SK-N-SH treated with all-trans-retinoic acid at 6 μM for 48 hours (cell line): ENCODE data around the gene TCEAL1.

Experiments used
- ATAC-seq: fragments of 200-7000 bp; cut with Tn5 transposase; 3 replicates; pipeline ENCODE4 v1.9.1; 2020; ENCODE audit warnings: mild to moderate bottlenecking, moderate library complexity
- ARNTL ChIP-seq: fragments of 450-650 bp; formaldehyde crosslinking; IDR thresholded peaks from 2 replicates; pipeline ENCODE4 v1.5.0; 2020; ENCODE audit warnings: low read depth, mild to moderate bottlenecking, moderate library complexity, borderline replicate concordance
- BACH2 ChIP-seq: fragments of 250-450 bp; sonication (Bioruptor Pico); IDR thresholded peaks from 2 replicates; pipeline ENCODE4 v1.9.0; 2021; ENCODE audit warnings: mild to moderate bottlenecking, borderline replicate concordance
- CSDC2 ChIP-seq: fragments of 250-450 bp; sonication (Bioruptor Pico); IDR thresholded peaks from 2 replicates; pipeline ENCODE4 v1.5.0; 2020; ENCODE audit warnings: mild to moderate bottlenecking, moderate library complexity
- ESRRG ChIP-seq: fragments of 250-450 bp; sonication (Bioruptor Pico); IDR thresholded peaks from 2 replicates; pipeline ENCODE4 v1.6.1; 2021; ENCODE audit warnings: mild to moderate bottlenecking
- GLIS3 ChIP-seq: fragments of 250-450 bp; sonication (Bioruptor Pico); IDR thresholded peaks from 2 replicates; pipeline ENCODE4 v1.5.0; 2020; ENCODE audit warnings: mild to moderate bottlenecking, moderate library complexity
- ISL1 ChIP-seq: fragments of 250-450 bp; sonication (Bioruptor Pico); IDR thresholded peaks from 2 replicates; pipeline ENCODE4 v2.1.2; 2022; ENCODE audit warnings: mild to moderate bottlenecking, moderate library complexity
- OSR1 ChIP-seq: fragments of 250-450 bp; sonication (Bioruptor Pico); IDR thresholded peaks from 2 replicates; pipeline ENCODE4 v1.8.0; 2022; ENCODE audit warnings: moderate library complexity, mild to moderate bottlenecking, inconsistent platforms
- PPARA ChIP-seq: fragments of 250-450 bp; sonication (Bioruptor Pico); IDR thresholded peaks from 2 replicates; pipeline ENCODE4 v1.5.0; 2020; ENCODE audit warnings: mild to moderate bottlenecking, borderline replicate concordance
- RARB ChIP-seq: fragments of 250-450 bp; sonication (Bioruptor Pico); IDR thresholded peaks from 2 replicates; pipeline ENCODE4 v1.8.0; 2021; ENCODE audit warnings: mild to moderate bottlenecking, moderate library complexity
- SNAI2 ChIP-seq: fragments of 250-450 bp; sonication (Bioruptor Pico); IDR thresholded peaks from 2 replicates; pipeline ENCODE4 v1.5.0; 2020; ENCODE audit warnings: mild to moderate bottlenecking, moderate library complexity
- TCF4 ChIP-seq: fragments of 250-450 bp; sonication (Bioruptor Pico); IDR thresholded peaks from 2 replicates; pipeline ENCODE4 v1.8.0; 2021; ENCODE audit warnings: mild to moderate bottlenecking, moderate library complexity, borderline replicate concordance
- TOX ChIP-seq: fragments of 250-450 bp; sonication (Bioruptor Pico); IDR thresholded peaks from 2 replicates; pipeline ENCODE4 v1.8.0; 2021; ENCODE audit warnings: mild to moderate bottlenecking, moderate library complexity, borderline replicate concordance
- ZC3H10 ChIP-seq: fragments of 250-450 bp; sonication (Bioruptor Pico); IDR thresholded peaks from 2 replicates; pipeline ENCODE4 v1.5.1; 2021; ENCODE audit warnings: mild to moderate bottlenecking, moderate library complexity
- ZFP3 ChIP-seq: fragments of 250-450 bp; sonication (Bioruptor Pico); IDR thresholded peaks from 2 replicates; pipeline ENCODE4 v1.5.0; 2020; ENCODE audit warnings: mild to moderate bottlenecking, moderate library complexity
- ZFP30 ChIP-seq: fragments of 450-650 bp; formaldehyde crosslinking; IDR thresholded peaks from 2 replicates; pipeline ENCODE4 v1.5.0; 2022; ENCODE audit warnings: mild to moderate bottlenecking, moderate library complexity
- ZNF565 ChIP-seq: fragments of 450-650 bp; formaldehyde crosslinking; conservative IDR thresholded peaks from 2 replicates; pipeline ENCODE4 v1.5.0; 2020; ENCODE audit warnings: low read depth, mild to moderate bottlenecking, moderate library complexity
- ZNF70 ChIP-seq: fragments of 450-650 bp; formaldehyde crosslinking; IDR thresholded peaks from 2 replicates; pipeline ENCODE4 v1.5.0; 2020; ENCODE audit warnings: mild to moderate bottlenecking, moderate library complexity
- ZNF8 ChIP-seq: fragments of 450-650 bp; formaldehyde crosslinking; IDR thresholded peaks from 2 replicates; pipeline ENCODE4 v1.5.0; 2020; ENCODE audit warnings: mild to moderate bottlenecking, moderate library complexity
- TF ChIP-seq, protein P1 (sequence below): fragments of 250-450 bp; sonication (Bioruptor Pico); IDR thresholded peaks from 2 replicates; pipeline ENCODE4 v1.5.0; 2020; ENCODE audit warnings: mild to moderate bottlenecking, moderate library complexity
- TF ChIP-seq, protein P2 (sequence below): fragments of 250-450 bp; sonication (Bioruptor Pico); IDR thresholded peaks from 2 replicates; pipeline ENCODE4 v1.8.0; 2020; ENCODE audit warnings: mild to moderate bottlenecking, moderate library complexity, borderline replicate concordance
- TF ChIP-seq, protein P3 (sequence below): fragments of 250-450 bp; sonication (Bioruptor Pico); IDR thresholded peaks from 2 replicates; pipeline ENCODE4 v1.5.1; 2021; ENCODE audit warnings: mild to moderate bottlenecking, moderate library complexity
- TF ChIP-seq, protein P4 (sequence below): fragments of 250-450 bp; sonication (Bioruptor Pico); IDR thresholded peaks from 2 replicates; pipeline ENCODE4 v1.8.0; 2021; ENCODE audit warnings: low read depth, mild to moderate bottlenecking, moderate library complexity, borderline replicate concordance
- TF ChIP-seq, protein P5 (sequence below): fragments of 250-450 bp; sonication (Bioruptor Pico); IDR thresholded peaks from 2 replicates; pipeline ENCODE4 v1.5.1; 2020; ENCODE audit warnings: low read depth, mild to moderate bottlenecking, moderate library complexity

TCEAL1 gene

DNA sequence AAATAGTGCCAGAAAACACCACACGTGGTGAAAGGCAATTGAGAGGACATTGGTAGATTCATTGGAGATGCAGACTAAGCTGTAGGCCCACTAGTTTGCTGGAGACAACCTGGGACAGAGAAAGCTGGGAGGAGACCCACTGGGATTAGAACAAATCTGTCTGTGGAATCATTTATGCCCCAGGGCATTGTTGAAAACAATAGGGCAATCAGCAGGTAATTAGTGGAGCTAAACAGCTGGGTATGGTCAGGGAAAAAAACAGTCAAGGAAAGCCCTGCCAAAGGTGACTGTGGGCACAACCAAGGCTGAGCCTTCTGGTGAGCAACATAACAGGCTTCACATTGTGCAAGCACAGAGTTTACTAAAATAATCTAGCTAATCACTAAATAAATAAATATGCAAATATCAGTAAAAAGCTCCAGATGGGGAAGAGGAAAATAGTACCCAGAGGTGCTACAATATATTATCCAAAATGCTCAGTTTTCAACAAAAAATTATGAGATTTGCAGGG, 12.0 kb upstream of the TCEAL1 start (continued):
- TF ChIP-seq, protein P1, sequence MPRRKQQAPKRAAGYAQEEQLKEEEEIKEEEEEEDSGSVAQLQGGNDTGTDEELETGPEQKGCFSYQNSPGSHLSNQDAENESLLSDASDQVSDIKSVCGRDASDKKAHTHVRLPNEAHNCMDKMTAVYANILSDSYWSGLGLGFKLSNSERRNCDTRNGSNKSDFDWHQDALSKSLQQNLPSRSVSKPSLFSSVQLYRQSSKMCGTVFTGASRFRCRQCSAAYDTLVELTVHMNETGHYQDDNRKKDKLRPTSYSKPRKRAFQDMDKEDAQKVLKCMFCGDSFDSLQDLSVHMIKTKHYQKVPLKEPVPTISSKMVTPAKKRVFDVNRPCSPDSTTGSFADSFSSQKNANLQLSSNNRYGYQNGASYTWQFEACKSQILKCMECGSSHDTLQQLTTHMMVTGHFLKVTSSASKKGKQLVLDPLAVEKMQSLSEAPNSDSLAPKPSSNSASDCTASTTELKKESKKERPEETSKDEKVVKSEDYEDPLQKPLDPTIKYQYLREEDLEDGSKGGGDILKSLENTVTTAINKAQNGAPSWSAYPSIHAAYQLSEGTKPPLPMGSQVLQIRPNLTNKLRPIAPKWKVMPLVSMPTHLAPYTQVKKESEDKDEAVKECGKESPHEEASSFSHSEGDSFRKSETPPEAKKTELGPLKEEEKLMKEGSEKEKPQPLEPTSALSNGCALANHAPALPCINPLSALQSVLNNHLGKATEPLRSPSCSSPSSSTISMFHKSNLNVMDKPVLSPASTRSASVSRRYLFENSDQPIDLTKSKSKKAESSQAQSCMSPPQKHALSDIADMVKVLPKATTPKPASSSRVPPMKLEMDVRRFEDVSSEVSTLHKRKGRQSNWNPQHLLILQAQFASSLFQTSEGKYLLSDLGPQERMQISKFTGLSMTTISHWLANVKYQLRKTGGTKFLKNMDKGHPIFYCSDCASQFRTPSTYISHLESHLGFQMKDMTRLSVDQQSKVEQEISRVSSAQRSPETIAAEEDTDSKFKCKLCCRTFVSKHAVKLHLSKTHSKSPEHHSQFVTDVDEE (CRISPR knock-in tag): no peak
- TF ChIP-seq ZNF70 (CRISPR knock-in tag): no peak
- no peak for TF ChIP-seq SNAI2
- TF ChIP-seq CSDC2: no peak
- no peak for TF ChIP-seq TOX (CRISPR knock-in tag)
- TF ChIP-seq PPARA (CRISPR knock-in tag): no peak
- TF ChIP-seq ZNF8 (CRISPR knock-in tag): no peak
- TF ChIP-seq, protein P2, sequence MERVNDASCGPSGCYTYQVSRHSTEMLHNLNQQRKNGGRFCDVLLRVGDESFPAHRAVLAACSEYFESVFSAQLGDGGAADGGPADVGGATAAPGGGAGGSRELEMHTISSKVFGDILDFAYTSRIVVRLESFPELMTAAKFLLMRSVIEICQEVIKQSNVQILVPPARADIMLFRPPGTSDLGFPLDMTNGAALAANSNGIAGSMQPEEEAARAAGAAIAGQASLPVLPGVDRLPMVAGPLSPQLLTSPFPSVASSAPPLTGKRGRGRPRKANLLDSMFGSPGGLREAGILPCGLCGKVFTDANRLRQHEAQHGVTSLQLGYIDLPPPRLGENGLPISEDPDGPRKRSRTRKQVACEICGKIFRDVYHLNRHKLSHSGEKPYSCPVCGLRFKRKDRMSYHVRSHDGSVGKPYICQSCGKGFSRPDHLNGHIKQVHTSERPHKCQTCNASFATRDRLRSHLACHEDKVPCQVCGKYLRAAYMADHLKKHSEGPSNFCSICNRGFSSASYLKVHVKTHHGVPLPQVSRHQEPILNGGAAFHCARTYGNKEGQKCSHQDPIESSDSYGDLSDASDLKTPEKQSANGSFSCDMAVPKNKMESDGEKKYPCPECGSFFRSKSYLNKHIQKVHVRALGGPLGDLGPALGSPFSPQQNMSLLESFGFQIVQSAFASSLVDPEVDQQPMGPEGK (CRISPR knock-in tag): no peak
- no peak for TF ChIP-seq RARB (CRISPR knock-in tag)
- TF ChIP-seq ESRRG (CRISPR knock-in tag): no peak
- TF ChIP-seq ZFP30 (CRISPR knock-in tag): no peak
- TF ChIP-seq, all 23 proteins: peak for 0

DNA sequence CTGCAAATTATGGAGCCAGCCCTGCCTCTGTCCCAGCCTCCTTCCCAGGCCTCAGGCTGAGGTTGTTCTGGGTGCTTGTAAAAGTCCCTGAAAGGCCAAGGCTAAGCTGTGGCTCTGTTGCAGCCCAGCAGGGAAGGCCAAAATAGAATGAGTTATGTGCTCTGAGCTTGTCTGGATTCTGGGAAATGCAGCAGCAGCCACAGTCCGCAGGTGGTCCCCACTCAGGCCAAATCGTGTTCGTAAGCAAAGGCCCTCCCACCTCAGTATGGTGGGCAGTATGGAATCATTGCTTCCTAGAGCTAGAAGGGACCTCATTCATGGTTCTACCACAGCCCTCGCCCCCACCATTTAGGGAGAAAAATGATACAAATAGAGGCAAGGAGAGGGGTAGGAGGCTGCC, 4.7 kb upstream of the TCEAL1 start:
- no peak for ATAC-seq
- TF ChIP-seq, protein P3, sequence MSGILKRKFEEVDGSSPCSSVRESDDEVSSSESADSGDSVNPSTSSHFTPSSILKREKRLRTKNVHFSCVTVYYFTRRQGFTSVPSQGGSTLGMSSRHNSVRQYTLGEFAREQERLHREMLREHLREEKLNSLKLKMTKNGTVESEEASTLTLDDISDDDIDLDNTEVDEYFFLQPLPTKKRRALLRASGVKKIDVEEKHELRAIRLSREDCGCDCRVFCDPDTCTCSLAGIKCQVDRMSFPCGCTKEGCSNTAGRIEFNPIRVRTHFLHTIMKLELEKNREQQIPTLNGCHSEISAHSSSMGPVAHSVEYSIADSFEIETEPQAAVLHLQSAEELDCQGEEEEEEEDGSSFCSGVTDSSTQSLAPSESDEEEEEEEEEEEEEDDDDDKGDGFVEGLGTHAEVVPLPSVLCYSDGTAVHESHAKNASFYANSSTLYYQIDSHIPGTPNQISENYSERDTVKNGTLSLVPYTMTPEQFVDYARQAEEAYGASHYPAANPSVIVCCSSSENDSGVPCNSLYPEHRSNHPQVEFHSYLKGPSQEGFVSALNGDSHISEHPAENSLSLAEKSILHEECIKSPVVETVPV (CRISPR knock-in tag): no peak
- TF ChIP-seq PPARA (CRISPR knock-in tag): no peak
- no peak for TF ChIP-seq SNAI2
- TF ChIP-seq ARNTL (CRISPR knock-in tag): no peak
- no peak for TF ChIP-seq TOX (CRISPR knock-in tag)
- no peak for TF ChIP-seq ZFP3 (CRISPR knock-in tag)
- no peak for TF ChIP-seq GLIS3 (CRISPR knock-in tag)
- no peak for TF ChIP-seq OSR1
- TF ChIP-seq ZC3H10 (CRISPR knock-in tag): no peak
- no peak for TF ChIP-seq ZNF565 (CRISPR knock-in tag)
- no peak for TF ChIP-seq ESRRG (CRISPR knock-in tag)
- no peak for TF ChIP-seq ZFP30 (CRISPR knock-in tag)
- TF ChIP-seq, protein P1 (CRISPR knock-in tag): no peak
- no peak for TF ChIP-seq ISL1 (CRISPR knock-in tag)
- no peak for TF ChIP-seq RARB (CRISPR knock-in tag)
- TF ChIP-seq, protein P4, sequence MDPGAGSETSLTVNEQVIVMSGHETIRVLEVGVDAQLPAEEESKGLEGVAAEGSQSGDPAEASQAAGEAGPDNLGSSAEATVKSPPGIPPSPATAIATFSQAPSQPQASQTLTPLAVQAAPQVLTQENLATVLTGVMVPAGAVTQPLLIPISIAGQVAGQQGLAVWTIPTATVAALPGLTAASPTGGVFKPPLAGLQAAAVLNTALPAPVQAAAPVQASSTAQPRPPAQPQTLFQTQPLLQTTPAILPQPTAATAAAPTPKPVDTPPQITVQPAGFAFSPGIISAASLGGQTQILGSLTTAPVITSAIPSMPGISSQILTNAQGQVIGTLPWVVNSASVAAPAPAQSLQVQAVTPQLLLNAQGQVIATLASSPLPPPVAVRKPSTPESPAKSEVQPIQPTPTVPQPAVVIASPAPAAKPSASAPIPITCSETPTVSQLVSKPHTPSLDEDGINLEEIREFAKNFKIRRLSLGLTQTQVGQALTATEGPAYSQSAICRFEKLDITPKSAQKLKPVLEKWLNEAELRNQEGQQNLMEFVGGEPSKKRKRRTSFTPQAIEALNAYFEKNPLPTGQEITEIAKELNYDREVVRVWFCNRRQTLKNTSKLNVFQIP (CRISPR knock-in tag): no peak
- TF ChIP-seq, protein P2 (CRISPR knock-in tag): no peak
- TF ChIP-seq, protein P5, sequence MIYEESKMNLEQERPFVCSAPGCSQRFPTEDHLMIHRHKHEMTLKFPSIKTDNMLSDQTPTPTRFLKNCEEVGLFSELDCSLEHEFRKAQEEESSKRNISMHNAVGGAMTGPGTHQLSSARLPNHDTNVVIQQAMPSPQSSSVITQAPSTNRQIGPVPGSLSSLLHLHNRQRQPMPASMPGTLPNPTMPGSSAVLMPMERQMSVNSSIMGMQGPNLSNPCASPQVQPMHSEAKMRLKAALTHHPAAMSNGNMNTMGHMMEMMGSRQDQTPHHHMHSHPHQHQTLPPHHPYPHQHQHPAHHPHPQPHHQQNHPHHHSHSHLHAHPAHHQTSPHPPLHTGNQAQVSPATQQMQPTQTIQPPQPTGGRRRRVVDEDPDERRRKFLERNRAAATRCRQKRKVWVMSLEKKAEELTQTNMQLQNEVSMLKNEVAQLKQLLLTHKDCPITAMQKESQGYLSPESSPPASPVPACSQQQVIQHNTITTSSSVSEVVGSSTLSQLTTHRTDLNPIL: no peak
- no peak for TF ChIP-seq BACH2
- TF ChIP-seq TCF4 (CRISPR knock-in tag): no peak
